GM18868 (cell line): ENCODE measurements around the gene SEMA3E.
"Not testable (repeated sequence)": the region's sequence is repeated elsewhere in the genome, so short reads cannot be mapped to it uniquely, and the experiment has no call there.

Experiments
- ATAC-seq: cut with Tn5 transposase; IDR thresholded peaks from one replicate; pipeline ENCODE4 v1.9.1; 2021; ENCODE audit warnings: mild to moderate bottlenecking, moderate library complexity; ENCODE audit not compliant: unreplicated experiment

SEMA3E gene

DNA sequence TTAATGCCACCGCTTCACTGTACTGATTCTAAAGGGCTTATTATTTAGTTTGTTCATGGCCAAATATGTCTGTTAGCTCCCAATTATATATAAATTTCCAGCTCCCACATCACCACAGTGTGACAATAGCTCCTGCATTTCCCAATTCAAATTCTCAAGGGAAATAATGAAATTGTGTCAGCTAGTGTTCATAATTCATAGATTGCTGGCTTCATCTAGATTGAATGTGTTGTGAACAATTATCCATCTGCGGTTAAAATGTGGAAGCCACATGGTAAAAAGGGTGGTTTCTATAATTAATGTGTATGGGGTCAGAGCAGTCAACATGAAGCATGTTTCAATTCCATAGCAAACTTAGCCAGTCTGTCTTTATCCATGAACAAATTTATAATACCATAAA is 154.3 kb downstream of the SEMA3E start:
- no peak for ATAC-seq

DNA sequence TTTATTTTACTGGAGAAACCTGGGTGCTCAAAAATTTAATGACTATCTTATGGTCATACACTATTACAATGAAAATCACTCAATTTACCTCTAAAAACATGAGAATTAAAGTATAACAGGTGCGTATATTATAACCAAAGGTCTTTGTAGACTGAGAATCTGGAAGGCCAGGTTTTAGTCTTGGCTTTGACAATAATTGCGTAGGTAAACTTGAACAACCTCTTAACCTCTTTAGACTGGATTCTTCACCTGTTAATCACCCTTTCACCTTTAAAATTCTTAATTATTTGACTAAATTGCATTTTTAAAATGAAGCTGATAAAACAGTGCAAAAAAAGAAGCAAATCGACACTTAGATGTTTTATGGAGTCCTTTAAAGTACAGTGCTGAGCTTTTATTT is 156.1 kb downstream of the SEMA3E start:
- no peak for ATAC-seq

DNA sequence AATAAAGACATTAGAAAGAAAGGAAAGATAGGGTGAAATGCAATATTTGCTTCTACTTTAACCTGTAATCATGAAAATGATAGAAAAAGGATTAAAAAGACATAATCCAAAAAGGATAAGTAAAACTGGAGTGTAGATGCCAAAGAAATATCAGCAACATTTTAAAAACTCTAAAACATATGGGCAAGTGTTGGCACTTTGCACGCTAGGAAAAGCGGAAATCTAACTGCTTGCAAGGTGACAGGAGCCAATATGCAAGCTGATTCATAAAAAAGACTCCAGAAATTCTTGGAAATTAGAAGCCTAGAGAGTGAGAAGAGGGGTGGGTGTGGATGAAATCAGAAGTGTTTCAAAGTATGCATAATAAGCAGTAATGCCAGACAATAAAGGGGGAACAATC is 161.1 kb downstream of the SEMA3E start:
- no peak for ATAC-seq

DNA sequence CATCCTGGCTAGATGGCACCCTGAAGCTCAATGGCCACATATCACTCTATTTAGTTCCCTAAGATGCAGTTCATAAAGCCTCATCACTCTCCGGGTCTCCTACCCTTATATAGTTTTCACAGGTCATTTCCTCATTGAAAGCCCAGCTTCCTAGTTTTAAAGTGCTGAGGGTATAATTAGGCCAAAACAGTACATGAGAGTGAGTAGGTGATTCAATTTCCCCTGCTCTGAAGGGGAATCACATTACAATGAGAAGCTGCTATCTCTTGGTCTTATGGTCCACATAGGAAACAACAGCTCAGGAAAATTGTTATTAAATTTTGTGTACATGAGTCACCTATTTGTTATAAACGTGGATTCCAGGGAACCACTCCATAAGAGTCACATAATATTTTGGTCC is 162.0 kb downstream of the SEMA3E start:
- peak; percentile 94 for ATAC-seq

DNA sequence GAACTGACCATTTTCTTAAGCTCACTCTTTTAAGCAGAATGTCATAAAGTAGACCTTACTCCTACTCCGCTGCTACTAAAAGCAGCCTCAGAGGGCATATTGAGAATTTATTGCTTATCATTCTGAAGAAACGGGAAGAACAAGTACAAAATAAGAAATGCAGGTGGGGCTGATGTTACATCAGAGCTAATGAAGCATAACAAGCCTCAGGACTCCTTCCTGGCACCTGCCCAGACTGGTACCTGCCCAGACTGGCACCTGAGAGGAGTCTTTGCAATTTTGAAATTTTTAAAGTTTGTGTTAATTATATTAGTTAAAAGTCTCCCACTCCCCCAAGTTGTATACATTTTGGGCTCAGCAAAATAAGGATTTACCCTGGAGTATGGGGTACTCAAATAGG is 162.4 kb downstream of the SEMA3E start:
- ATAC-seq = peak; percentile 17

DNA sequence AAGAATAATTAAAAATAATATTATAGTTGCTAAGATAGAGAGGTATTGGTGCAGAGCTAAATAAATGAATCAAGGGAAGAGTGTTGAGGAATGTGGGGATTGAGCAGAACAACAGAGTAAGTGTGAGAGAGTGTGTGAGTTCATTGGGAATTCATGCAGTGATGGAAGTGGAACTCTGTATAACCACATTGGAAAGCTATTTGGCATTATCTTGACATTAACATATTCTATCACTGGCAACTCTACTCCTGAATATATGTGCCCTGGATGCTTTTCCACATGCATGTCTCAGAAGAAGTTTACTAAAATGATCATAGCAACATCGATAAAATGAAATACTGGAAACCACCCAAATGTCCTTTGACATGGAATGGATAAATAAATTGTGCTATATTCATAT is 164.1 kb downstream of the SEMA3E start:
- ATAC-seq = no peak

DNA sequence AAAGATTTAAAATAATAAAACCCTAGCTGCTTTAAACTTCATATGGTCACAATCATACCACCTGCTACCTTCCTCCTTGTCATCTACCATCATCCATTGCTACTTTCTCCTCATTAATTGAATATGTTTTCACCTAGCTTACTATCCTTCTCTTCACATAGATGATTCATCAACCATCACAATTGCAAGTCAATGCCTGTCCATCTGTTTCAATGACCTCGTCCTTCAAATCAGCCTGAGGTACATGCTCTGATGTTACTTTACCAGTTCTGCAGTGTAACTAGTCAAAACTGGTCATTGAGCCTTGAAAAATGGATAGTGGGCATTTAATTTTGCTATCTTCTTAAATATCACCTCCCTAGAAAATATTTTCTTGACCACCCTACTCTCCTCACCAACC is 164.7 kb downstream of the SEMA3E start:
- ATAC-seq = no peak

DNA sequence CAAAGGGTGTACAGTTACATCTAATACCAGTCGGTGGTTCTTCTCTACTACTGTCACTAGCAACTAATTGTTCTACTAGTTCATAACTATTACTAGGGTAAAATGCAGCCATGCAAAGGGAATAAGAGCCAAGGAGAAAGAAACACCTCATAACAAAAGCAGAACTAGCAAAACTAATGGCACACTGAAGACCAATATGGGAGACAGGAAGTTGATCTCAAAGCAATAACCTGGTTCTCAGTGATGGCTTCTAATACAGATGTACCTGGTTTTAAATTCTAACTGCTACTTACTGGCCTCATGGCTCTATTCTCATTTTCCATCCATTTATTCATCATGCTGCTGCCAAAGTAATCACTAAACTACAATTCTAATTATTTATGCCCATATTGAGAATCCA is 170.3 kb downstream of the SEMA3E start:
- ATAC-seq = peak; percentile 75

DNA sequence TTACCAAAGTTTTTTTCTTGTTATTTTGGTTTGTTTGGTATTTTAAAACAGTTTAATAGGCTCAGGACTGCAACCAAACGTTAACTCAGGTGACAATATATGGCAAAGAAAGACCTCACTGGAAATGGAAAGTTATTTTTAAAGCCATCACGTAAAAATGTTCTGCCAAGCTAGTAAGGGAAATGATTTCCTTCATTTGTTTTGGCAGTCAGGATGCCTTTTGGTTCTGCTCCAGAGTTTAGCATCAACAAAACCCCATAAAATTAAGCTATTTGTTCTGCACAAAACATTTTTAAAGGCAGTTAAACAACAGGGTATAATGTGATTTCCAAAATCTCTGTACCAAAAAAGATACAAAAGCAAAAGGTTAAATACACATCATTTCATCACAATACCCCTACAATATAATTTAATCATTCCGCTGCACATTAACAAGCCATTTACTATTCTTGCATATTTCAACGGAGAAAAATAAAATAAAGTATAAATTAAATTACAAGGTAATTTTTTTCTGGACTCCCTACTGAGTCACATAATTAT is 172.4 kb downstream of the SEMA3E start:
- ATAC-seq = no peak

DNA sequence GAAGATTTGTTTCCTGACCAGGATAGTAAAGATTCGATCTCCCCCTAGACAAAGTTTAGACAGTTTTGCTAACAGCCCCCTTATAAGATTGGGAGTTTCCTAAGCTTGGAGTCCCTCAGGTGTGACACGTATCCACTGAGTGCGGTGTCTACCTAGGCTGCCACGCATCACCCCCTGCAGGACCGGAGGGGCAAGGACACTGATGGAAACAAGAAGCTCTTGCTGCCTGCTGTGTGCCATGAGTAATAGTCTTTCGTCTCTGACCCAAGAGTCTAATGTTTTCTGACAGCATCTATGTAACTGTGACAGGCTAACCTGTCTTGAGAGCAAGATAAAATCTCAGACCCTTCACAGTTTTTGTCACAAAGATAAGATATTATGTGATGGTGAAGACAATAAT is 173.5 kb downstream of the SEMA3E start:
- ATAC-seq = no peak

DNA sequence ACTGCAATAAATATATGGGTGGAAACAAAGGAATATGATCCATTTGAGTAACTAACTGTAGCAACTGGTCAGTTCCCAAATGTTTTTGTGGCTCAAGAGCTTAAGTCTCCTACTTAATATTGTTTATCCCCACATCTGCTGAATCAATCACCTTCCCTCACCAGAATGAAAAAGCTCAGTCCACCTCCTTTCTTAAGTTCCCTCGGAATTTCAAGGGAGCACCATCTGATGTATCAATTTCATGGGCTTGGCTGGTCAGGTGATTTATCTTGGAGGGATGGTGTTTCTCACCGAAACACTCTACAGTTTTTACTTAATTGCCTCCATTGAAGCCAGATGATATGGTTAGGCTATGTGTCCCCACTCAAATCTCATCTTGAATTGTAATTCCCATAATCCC is 176.6 kb downstream of the SEMA3E start:
- no peak for ATAC-seq

DNA sequence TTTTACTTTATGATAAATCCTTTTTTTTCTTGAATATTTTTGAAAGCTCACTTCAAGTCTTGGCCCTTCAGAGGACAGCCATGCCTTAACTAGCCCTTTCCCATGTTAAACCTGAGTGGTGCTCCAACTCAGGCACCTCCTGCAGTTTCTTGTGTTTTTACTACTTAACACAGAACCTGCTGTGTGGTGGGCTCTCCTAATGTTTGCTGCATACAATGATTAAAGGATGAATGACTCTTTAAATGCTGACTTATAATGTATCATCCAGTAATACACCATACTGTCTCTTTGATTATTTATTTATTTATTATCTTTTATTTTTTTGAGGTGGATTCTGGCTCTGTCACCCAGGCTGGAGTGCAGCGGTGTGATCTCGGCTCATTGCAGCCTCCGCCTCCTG is 179.4 kb downstream of the SEMA3E start:
- no peak for ATAC-seq

DNA sequence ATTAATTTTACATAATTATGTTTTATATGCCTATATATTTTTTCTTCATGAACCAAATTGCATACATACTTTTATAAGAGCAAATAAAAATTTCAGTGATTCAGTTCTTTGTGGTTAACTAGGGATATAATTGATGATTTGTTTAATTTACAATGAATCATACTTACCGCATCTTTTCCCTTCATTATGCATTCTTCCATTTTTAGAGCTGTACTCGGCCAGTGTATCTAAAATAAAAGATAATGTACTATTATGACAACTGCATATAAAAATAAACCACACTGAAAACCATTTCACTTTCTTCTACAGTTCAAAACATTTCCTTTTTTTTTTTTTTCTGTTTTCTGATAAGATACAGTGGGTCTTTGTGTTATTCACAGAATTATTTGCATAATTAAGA is 179.9 kb downstream of the SEMA3E start:
- no peak for ATAC-seq

DNA sequence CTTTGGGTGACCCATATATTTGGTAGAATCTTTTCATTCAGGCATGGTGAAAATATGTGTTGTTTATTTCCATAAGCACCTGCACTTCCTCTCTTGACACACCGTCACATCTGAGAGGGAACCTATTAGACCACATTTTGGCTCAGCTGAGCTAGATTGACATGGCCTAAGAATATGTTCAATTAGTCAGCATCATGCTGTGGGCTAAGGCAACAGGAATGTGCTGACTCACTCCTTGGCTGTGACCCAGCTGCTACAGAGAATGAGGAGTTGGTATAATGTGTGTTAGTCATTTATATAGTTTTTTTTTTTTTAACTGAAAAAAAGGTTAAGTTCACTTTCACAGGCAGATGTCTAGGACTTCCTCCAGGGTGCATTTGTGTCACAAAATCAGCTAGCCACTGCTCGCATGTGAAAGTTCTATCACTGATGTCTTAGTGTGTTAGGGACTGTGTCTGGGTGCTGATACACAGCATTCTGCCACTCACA is 180.6 kb downstream of the SEMA3E start:
- peak; percentile 96 for ATAC-seq

DNA sequence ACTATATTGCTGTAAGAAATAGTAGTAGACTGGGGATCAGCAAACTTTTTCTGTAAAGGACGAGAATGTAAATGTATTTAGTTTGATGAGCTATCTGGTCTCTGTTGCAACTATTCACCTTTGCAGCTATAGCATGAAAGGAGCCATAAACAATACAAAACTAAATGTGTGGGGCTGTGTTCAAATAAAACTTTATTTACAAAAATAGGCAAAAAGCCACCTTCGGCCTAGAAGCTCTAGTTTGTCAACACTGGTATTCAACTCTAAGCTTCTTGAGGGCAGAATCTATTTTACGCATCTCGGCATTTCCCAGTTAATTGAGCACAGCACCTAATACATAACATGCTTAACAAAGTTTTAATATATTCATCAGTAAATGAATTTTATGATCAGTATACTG is 181.4 kb downstream of the SEMA3E start:
- ATAC-seq = no peak

DNA sequence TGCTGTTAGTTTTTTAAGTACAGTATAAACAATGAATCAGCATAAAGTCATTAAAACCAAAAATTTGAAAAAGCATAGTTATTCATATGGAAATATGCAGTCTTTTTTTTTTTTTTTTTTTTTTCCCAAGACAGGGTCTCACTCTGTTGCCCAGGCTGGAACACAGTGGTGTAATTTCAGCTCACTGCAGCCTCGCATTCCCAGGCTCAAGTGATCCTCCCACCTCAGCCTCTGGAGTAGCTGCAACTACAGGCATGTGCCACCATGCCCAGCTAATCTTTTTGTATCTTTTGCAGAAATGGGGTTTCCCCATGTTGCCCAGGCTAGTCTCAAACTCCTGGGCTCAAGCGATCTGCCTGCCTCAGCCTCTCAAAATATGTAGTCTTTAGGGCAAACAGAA is 182.0 kb downstream of the SEMA3E start:
- ATAC-seq = no peak

DNA sequence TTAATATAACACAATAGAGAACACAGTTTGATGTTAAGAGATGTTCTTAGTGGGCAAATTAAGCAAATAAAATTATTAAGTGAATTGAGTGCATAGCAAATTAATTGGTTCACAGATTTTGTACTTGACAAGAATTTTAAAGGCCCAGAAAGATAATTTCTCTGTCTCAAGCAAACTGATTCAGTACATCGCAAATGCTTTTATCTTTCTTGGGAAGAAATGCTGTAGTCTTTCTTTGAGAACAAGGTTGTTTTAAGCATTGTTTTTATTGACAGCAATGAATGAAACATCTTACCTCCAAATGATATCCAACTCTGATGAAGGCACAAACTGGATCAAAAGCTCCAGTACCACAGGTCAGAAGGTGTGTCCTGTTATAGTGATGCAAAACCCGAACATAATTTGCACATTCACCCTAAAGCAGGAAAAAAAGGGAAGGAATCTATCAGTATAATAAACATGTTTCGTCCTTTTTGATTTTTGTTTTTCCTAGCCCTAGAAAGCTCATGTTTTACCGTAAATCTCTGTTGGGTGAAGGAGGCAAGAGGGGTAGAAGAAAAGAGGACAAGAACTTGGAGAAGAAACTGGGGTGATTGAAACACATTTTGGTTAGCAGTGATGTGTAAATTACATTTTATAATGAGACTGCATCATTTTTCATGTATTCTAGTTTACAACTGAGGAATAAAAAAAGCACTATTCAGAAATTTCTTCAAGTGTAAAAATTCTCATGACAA is 182.6 kb downstream of the SEMA3E start:
- ATAC-seq = no peak

DNA sequence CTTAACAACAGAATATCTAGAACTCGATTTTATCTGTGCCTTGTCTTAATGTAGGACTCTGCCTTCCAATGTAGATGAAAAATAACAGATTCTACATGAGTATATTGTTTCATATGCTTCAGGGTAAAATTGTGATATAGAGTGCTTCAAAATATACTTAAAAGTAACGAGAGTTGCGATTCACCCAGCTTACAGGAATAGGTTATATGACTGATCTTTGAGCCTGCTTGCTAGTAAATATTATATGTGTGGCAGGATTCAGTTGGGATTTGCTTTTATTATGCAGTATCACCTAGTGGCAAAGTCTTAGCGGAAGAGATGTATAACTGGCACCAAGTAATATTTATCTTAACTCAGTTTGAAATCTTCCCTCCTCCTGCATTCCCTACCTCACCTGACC is 183.3 kb downstream of the SEMA3E start:
- ATAC-seq = no peak

DNA sequence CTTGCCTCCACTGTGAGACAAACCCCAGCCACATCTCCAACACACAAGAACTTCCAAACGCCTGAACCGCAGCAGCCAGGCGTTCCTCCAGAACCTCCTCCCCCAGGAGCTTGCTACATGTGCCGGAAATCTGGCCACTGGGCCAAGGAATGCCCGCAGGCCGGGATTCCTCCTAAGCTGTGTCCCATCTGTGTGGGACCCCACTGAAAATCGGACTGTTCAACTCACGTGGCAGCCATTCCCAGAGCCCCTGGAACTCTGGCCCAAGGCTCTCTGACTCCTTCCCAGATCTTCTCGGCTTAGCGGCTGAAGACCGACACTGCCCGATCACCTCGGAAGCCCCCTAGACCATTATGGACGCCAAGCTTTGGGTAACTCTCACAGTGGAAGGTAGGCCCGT is 187.1 kb downstream of the SEMA3E start:
- not testable (repeated sequence) for ATAC-seq

DNA sequence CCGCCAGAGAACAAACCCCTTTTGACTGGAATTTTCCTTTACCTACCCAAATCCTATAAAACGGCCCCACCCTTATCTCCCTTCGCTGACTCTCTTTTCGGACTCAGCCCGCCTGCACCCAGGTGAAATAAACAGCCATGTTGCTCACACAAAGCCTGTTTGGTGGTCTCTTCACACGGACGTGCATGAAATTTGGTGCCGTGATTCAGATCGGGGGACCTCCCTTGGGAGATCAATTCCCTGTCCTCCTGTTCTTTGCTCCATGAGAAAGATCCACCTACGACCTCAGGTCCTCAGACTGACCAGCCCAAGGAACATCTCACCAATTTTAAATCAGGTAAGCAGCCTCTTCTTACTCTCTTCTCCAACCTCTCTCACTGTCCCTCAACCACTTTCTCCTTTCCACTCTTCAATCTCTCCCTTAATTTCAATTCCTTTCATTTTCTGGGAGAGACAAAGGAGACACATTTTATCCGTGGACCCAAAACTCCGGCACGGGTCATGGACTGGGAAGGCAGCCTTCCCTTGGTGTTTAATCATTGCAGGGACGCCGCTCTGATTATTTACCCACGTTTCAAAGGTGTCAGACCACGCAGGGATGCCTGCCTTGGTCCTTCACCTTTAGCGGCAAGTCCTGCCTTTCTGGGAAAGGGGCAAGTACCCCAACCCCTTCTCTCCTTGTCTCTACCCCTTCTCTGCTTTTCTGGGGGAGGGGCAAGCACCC is 188.8 kb downstream of the SEMA3E start:
- ATAC-seq = not testable (repeated sequence)

DNA sequence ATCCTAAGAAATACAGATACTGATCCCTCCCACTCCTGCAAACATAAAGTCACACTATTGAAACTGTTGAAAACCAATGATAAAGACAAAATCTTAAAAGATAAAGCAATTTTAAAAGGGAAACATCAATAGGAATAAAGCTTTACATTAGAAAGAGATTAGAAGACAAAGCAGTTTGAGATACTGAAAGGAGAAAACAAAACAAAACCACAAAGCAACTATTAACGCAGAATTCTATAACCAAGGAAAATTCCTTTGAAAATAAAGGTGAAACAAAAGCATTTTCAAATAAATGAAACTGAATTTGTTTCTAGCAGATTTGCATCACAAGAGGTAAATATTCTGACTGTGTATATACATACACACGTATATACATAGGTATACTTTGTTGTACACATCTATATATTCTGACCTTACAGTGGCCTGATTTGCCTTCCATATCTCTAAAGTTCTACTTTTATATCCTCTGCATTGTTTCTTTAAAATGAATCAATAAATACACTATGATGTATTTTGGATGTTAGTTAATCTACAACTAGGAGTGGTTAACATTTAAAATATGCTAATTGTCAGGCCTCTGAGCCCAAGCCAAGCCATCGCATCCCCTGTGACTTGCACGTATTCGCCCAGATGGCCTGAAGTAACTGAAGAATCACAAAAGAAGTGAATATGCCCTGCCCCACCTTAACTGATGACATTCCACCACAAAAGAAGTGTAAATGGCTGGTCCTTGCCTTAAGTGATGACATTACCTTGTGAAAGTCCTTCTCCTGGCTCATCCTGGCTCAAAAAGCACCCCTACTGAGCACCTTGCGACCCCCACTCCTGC is 189.6 kb downstream of the SEMA3E start:
- ATAC-seq = not testable (repeated sequence)
